ENCODE measurements around the gene TMEM63A. TPM values are rescaled to one million over a fixed set of nuclear protein-coding genes. Genes with fewer than 3 reads are reported as not detected.

TMEM63A gene
- polyA plus RNA-seq, 1 of the 3 experiments (the other 2 are of a cell fraction), result 13.5 TPM

GRCh38 chr1:225861834-225862580 is 20.2 kb downstream of the TMEM63A start:
- H3K36me3 ChIP-seq (replicated peaks in 1 of 2; ENCODE audit: control insufficient read depth in 1 of 2, insufficient read depth in 2 of 2, low read length in 1 of 2), result peaks cover 5 to 23% of the 10 kb centered on the region in 2 experiments

More at GRCh38 chr1:225861834-225862580, 20.2 kb downstream of the TMEM63A start:
- Histone ChIP-seq H3K79me2 (ENCODE audit: insufficient read depth) (no peaks in the 10 kb centered on the region), H3K4me1 (ENCODE audit: control insufficient read depth in 1 of 2, insufficient read depth in 2 of 2, low read depth in 1 of 2, low read length in 1 of 2) (peaks cover 0 to 20% of the 10 kb centered on the region in 2 experiments; a peak in 2 of 4 replicates), H3K4me3 (ENCODE audit: low read depth in 2 of 2, low read length in 1 of 2) (no peak overlapping the region), H3K9me3 (no peaks in the 10 kb centered on the region), H3K4me2 (no peak overlapping the region), H2AFZ (ENCODE audit: low read depth) (no peak overlapping the region), H4K20me1 (ENCODE audit: insufficient read depth) (no peaks in the 10 kb centered on the region), H3K9ac (no peak overlapping the region), H3K9me2 (no peaks in the 10 kb centered on the region), H3K27me3 (ENCODE audit: insufficient read depth) (no peaks in the 10 kb centered on the region), H3K27ac (ENCODE audit: low read depth in 2 of 2, low read length in 1 of 2) (no peak overlapping the region), H3F3A (replicated peaks; ENCODE audit: insufficient read depth) (peaks cover 20% of the 10 kb centered on the region)
- CTCF ChIA-PET, result interaction anchor here (1.6 kb wide), 1 partner anchor 125 kb away, joined by 4 read pairs; no protein-coding TSS in a partner anchor
- POLR2A ChIA-PET, result interaction anchor here (1.1 kb wide), 1 partner anchor 20 kb away, joined by 4 read pairs; the partner anchor contains the start of gene TMEM63A
- 83% methylated on average over 8 of the region's 13 CpGs for WGBS (ENCODE audit: low lambda C conversion rate)
- DNase-seq, result no peak
- TF ChIP-seq CHD2 (IDR thresholded peaks at IDR 0.05; ENCODE audit: low read length, partially characterized antibody) (no peak), EZH2phosphoT487 (IDR thresholded peaks at IDR 0.05; ENCODE audit: borderline replicate concordance, low read depth) (no peak), RFX5 (IDR thresholded peaks at IDR 0.05; ENCODE audit: low read length) (no peak), TCF12 (IDR thresholded peaks at IDR 0.05) (no peak), FOXM1 (IDR thresholded peaks at IDR 0.05; ENCODE audit: low read depth) (no peak), RAD21 (IDR thresholded peaks at IDR 0.05; ENCODE audit: low read length) (no peak), MAX (IDR thresholded peaks at IDR 0.05; ENCODE audit: low read depth) (no peak), TEAD4 (IDR thresholded peaks at IDR 0.05; ENCODE audit: borderline replicate concordance, insufficient read depth) (no peak), TAF1 (IDR thresholded peaks at IDR 0.05; ENCODE audit: borderline replicate concordance, low read depth, low read length) (no peak), NFIC (IDR thresholded peaks at IDR 0.05; ENCODE audit: borderline replicate concordance) (no peak), ZBTB33 (IDR thresholded peaks at IDR 0.05; ENCODE audit: borderline replicate concordance, low read depth) (no peak), SMC3 (IDR thresholded peaks at IDR 0.05; ENCODE audit: low read depth, low read length) (no peak), YY1 (IDR thresholded peaks at IDR 0.05; ENCODE audit: low read depth) (no peak), MEF2A (IDR thresholded peaks at IDR 0.05; ENCODE audit: borderline replicate concordance, low read depth) (no peak)
- TF ChIP-seq, protein P1, sequence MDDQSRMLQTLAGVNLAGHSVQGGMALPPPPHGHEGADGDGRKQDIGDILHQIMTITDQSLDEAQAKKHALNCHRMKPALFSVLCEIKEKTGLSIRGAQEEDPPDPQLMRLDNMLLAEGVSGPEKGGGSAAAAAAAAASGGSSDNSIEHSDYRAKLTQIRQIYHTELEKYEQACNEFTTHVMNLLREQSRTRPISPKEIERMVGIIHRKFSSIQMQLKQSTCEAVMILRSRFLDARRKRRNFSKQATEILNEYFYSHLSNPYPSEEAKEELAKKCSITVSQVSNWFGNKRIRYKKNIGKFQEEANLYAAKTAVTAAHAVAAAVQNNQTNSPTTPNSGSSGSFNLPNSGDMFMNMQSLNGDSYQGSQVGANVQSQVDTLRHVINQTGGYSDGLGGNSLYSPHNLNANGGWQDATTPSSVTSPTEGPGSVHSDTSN (IDR thresholded peaks at IDR 0.05), result no peak
- TF ChIP-seq, protein P2, sequence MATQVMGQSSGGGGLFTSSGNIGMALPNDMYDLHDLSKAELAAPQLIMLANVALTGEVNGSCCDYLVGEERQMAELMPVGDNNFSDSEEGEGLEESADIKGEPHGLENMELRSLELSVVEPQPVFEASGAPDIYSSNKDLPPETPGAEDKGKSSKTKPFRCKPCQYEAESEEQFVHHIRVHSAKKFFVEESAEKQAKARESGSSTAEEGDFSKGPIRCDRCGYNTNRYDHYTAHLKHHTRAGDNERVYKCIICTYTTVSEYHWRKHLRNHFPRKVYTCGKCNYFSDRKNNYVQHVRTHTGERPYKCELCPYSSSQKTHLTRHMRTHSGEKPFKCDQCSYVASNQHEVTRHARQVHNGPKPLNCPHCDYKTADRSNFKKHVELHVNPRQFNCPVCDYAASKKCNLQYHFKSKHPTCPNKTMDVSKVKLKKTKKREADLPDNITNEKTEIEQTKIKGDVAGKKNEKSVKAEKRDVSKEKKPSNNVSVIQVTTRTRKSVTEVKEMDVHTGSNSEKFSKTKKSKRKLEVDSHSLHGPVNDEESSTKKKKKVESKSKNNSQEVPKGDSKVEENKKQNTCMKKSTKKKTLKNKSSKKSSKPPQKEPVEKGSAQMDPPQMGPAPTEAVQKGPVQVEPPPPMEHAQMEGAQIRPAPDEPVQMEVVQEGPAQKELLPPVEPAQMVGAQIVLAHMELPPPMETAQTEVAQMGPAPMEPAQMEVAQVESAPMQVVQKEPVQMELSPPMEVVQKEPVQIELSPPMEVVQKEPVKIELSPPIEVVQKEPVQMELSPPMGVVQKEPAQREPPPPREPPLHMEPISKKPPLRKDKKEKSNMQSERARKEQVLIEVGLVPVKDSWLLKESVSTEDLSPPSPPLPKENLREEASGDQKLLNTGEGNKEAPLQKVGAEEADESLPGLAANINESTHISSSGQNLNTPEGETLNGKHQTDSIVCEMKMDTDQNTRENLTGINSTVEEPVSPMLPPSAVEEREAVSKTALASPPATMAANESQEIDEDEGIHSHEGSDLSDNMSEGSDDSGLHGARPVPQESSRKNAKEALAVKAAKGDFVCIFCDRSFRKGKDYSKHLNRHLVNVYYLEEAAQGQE (IDR thresholded peaks at IDR 0.05; ENCODE audit: low read depth, low read length), result no peak

Measured in SK-N-SH (cell line).